Measurements from ENCODE around the gene MYBPC1. TPM values are rescaled to one million over a fixed set of nuclear protein-coding genes. Genes with fewer than 3 reads are reported as not detected.

The MYBPC1 gene
- polyA plus RNA-seq, 1 of the 3 experiments (the other 2 are of a cell fraction), result not detected

DNA sequence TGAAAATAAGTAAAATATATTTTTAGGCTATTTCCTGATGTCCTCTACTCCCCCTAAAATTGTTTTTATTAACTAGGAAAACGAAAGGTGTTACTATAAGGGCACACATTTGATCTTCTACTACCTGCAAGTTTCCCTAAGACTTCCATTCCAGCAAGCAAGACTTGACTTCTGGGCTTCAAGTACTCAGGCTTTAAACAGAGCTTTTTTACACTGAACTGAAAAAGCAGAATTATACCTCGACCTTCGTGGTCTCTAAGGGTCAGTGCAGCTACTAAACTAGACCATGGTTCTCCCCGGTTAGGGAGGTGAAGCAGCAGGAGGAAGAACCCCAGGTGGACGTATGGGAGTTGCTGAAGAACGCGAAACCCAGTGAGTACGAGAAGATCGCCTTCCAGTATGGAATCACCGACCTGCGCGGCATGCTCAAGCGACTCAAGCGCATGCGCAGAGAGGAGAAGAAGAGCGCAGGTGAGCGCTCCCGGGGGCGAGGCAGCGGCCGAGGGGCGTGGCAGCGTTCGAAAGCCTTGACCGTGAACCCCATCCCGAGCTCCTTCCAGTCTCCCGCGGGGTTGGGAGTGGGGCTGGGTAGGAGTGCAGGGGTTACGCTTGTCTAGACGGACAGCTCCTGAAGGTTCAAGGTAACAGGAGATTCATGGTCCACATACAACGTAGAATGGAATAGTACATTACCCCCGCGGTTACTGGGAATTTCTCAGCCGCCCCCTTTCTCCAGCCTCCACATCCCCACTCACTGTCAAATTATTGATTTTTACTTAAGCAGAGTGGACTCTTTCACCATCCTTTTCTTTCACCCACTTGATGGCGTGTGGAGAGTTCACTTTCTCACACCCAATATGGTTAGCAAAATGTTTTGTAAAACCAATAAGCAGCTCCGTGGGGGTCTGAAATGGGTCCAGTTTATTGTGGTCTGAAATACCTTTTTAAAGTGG is 47.6 kb downstream of the MYBPC1 start:
- Histone ChIP-seq H3K4me3 (ENCODE audit: low read depth in 2 of 2, low read length in 1 of 2) (peak overlapping the region in 1 of 2 experiments; percentile 13; a peak in 1 of 4 replicates), H4K20me1 (ENCODE audit: insufficient read depth) (no peaks in the 10 kb centered on the region), H3K27ac (ENCODE audit: low read depth in 2 of 2, low read length in 1 of 2) (no peak overlapping the region), H3K79me2 (ENCODE audit: insufficient read depth) (no peaks in the 10 kb centered on the region), H3K4me2 (peak overlapping the region; percentile 49), H3K9me3 (no peaks in the 10 kb centered on the region), H3K4me1 (ENCODE audit: control insufficient read depth in 1 of 2, insufficient read depth in 2 of 2, low read depth in 1 of 2, low read length in 1 of 2) (peaks cover 0 to 3% of the 10 kb centered on the region in 2 experiments; a peak in 2 of 4 replicates), H3F3A (replicated peaks; ENCODE audit: insufficient read depth) (no peaks in the 10 kb centered on the region), H3K9me2 (no peaks in the 10 kb centered on the region), H3K27me3 (ENCODE audit: insufficient read depth) (peaks cover 17% of the 10 kb centered on the region; the same call in 1 of the 2 replicates), H3K9ac (no peak overlapping the region), H3K36me3 (replicated peaks in 1 of 2; ENCODE audit: control insufficient read depth in 1 of 2, insufficient read depth in 2 of 2, low read length in 1 of 2) (no peaks in the 10 kb centered on the region), H2AFZ (ENCODE audit: low read depth) (no peak overlapping the region)
- POLR2A ChIA-PET, result no interaction called here
- peak; percentile 14 for DNase-seq
- WGBS (ENCODE audit: low lambda C conversion rate), result 12% methylated on average over 31 of the region's 36 CpGs
- TF ChIP-seq ELF1 (IDR thresholded peaks at IDR 0.05), result no peak
- 0 out of 2 replicates have a peak, but pooled peaks have one; percentile 26 for TF ChIP-seq NRF1 (IDR thresholded peaks at IDR 0.05; ENCODE audit: low read depth, low read length)
- TF ChIP-seq RXRA (IDR thresholded peaks at IDR 0.05; ENCODE audit: borderline replicate concordance, low read depth), result no peak
- CTCF ChIA-PET, result interaction anchor here (0.7 kb wide), 1 partner anchor 62 kb away, joined by 3 read pairs; no protein-coding TSS in a partner anchor

DNA sequence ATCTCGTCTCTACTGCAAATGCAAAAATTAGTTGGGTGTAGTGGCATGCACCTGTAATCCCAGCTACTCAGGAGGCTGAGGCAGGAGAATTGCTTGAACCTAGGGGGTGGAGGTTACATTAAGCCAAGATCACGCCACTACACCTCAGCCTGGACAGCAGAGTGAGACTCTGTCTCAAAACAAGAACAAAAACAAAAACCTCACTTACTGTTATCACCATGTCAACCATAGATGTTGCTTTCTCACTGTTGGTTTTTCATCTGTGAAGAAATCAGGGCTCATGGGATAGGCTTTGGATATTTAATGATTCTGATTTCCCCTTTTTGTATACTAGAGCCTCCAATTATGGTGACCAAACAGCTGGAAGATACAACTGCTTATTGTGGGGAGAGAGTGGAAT is 52.9 kb downstream of the MYBPC1 start:
- no peak overlapping the region for H2AFZ ChIP-seq (ENCODE audit: low read depth)
- H3K36me3 ChIP-seq (replicated peaks in 1 of 2; ENCODE audit: control insufficient read depth in 1 of 2, insufficient read depth in 2 of 2, low read length in 1 of 2), result no peaks in the 10 kb centered on the region
- H3K4me3 ChIP-seq (ENCODE audit: low read depth in 2 of 2, low read length in 1 of 2), result no peak overlapping the region
- DNase-seq, result no peak
- no peaks in the 10 kb centered on the region for H3K9me3 ChIP-seq
- peaks cover 10% of the 10 kb centered on the region; the same call in 1 of the 2 replicates for H3K27me3 ChIP-seq (ENCODE audit: insufficient read depth)
- POLR2A ChIA-PET, result no interaction called here
- H3K9me2 ChIP-seq, result no peaks in the 10 kb centered on the region
- WGBS (ENCODE audit: low lambda C conversion rate), result 19% methylated on average over 2 of the region's 2 CpGs
- CTCF ChIA-PET, result no interaction called here
- no peak overlapping the region for H3K4me2 ChIP-seq
- H4K20me1 ChIP-seq (ENCODE audit: insufficient read depth), result no peaks in the 10 kb centered on the region
- TF ChIP-seq RAD21 (IDR thresholded peaks at IDR 0.05; ENCODE audit: low read length) (no peak), JUND (IDR thresholded peaks at IDR 0.05) (no peak), SMC3 (IDR thresholded peaks at IDR 0.05; ENCODE audit: low read depth, low read length) (no peak), RXRA (IDR thresholded peaks at IDR 0.05; ENCODE audit: borderline replicate concordance, low read depth) (no peak), GABPA (IDR thresholded peaks at IDR 0.05; ENCODE audit: low read depth) (no peak), GATA2 (CRISPR knock-in tag; IDR thresholded peaks at IDR 0.05) (no peak), POLR2AphosphoS5 (IDR thresholded peaks at IDR 0.05; ENCODE audit: low read depth, low read length) (no peak), NRF1 (IDR thresholded peaks at IDR 0.05; ENCODE audit: low read depth, low read length) (no peak), TCF12 (IDR thresholded peaks at IDR 0.05) (no peak), MEF2A (IDR thresholded peaks at IDR 0.05; ENCODE audit: borderline replicate concordance, low read depth) (no peak), SIN3A (IDR thresholded peaks at IDR 0.05; ENCODE audit: borderline replicate concordance, low read depth, low read length) (no peak), NFIC (IDR thresholded peaks at IDR 0.05; ENCODE audit: borderline replicate concordance) (no peak), RCOR1 (IDR thresholded peaks at IDR 0.05; ENCODE audit: low read length) (no peak), FOXJ3 (CRISPR knock-in tag; IDR thresholded peaks at IDR 0.05) (no peak), FOSL2 (IDR thresholded peaks at IDR 0.05; ENCODE audit: borderline replicate concordance, low read depth) (no peak), FOXM1 (IDR thresholded peaks at IDR 0.05; ENCODE audit: low read depth) (no peak)
- TF ChIP-seq, protein P1, sequence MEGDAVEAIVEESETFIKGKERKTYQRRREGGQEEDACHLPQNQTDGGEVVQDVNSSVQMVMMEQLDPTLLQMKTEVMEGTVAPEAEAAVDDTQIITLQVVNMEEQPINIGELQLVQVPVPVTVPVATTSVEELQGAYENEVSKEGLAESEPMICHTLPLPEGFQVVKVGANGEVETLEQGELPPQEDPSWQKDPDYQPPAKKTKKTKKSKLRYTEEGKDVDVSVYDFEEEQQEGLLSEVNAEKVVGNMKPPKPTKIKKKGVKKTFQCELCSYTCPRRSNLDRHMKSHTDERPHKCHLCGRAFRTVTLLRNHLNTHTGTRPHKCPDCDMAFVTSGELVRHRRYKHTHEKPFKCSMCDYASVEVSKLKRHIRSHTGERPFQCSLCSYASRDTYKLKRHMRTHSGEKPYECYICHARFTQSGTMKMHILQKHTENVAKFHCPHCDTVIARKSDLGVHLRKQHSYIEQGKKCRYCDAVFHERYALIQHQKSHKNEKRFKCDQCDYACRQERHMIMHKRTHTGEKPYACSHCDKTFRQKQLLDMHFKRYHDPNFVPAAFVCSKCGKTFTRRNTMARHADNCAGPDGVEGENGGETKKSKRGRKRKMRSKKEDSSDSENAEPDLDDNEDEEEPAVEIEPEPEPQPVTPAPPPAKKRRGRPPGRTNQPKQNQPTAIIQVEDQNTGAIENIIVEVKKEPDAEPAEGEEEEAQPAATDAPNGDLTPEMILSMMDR (IDR thresholded peaks at IDR 0.05), result no peak
- TF ChIP-seq, protein P2, sequence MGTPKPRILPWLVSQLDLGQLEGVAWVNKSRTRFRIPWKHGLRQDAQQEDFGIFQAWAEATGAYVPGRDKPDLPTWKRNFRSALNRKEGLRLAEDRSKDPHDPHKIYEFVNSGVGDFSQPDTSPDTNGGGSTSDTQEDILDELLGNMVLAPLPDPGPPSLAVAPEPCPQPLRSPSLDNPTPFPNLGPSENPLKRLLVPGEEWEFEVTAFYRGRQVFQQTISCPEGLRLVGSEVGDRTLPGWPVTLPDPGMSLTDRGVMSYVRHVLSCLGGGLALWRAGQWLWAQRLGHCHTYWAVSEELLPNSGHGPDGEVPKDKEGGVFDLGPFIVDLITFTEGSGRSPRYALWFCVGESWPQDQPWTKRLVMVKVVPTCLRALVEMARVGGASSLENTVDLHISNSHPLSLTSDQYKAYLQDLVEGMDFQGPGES (IDR thresholded peaks at IDR 0.05; ENCODE audit: low read depth, low read length), result no peak
- H3K27ac ChIP-seq (ENCODE audit: low read depth in 2 of 2, low read length in 1 of 2), result no peak overlapping the region
- H3F3A ChIP-seq (replicated peaks; ENCODE audit: insufficient read depth), result no peaks in the 10 kb centered on the region
- H3K9ac ChIP-seq, result no peak overlapping the region
- no peaks in the 10 kb centered on the region for H3K4me1 ChIP-seq (ENCODE audit: control insufficient read depth in 1 of 2, insufficient read depth in 2 of 2, low read depth in 1 of 2, low read length in 1 of 2)
- H3K79me2 ChIP-seq (ENCODE audit: insufficient read depth), result no peaks in the 10 kb centered on the region

Data from SK-N-SH (cell line).